ENCODE data around the gene CDCA4. TPM values are rescaled to one million over a fixed set of nuclear protein-coding genes. Genes with fewer than 3 reads are reported as not detected.

The CDCA4 gene
- total and polyA plus RNA-seq, 12 donors = 1.5 to 6.4 (median 2.2) TPM

- intact Hi-C loops (cut with DNase I) = loop anchor here in 1 of 10 donors (5.0 kb wide), 1 partner anchor 41 kb away; the partner anchor contains the start of gene CDCA4
- no peak for DNase-seq
Observed at GRCh38 chr14:104980611-104981531, 40.0 kb downstream of the CDCA4 start.

GRCh38 chr14:104979758-104980610 lies 40.9 kb downstream of the CDCA4 start:
- intact Hi-C loops (cut with DNase I) = loop anchor here in 7 of 10 donors (5.0 to 10.0 kb wide), 6 partner anchors 42 to 375 kb away; partner anchors contain the start of gene CDCA4 (in 2 of the 7)
- WGBS, 2 donors = 55 to 56% methylated on average over 19 of the region's 19 CpGs
- DNase-seq (peak; percentile 67 to 75), ATAC-seq (peak in 7 of 8 donors; percentile 21 to 68 (median 59))
- H3K27me3 ChIP-seq = peaks cover 0 to 37% (median 12%) of the 10 kb centered on the region in 7 donors
- no peaks in the 10 kb centered on the region for H3K36me3 ChIP-seq
- H3K9me3 ChIP-seq = no peaks in the 10 kb centered on the region
- no peak for TF ChIP-seq CTCF (IDR thresholded peaks at IDR 0.05)
- H3K4me3 ChIP-seq = no peak overlapping the region
- H3K27ac ChIP-seq = peak overlapping the region in 3 of 10 donors; percentile 22 to 51 (median 22)
- H3K4me1 ChIP-seq = peaks cover 3 to 47% (median 29%) of the 10 kb centered on the region in 9 donors

More at GRCh38 chr14:104980611-104981531, 40.0 kb downstream of the CDCA4 start:
- H3K4me3 ChIP-seq = no peak overlapping the region
- peak overlapping the region in 2 of 10 donors; percentile 22 to 51 for H3K27ac ChIP-seq
- H3K27me3 ChIP-seq = peaks cover 0 to 28% (median 4%) of the 10 kb centered on the region in 7 donors
- peaks cover under 1 to 43% (median 28%) of the 10 kb centered on the region in 9 donors for H3K4me1 ChIP-seq
- TF ChIP-seq CTCF (IDR thresholded peaks at IDR 0.05) = no peak
- H3K9me3 ChIP-seq = no peaks in the 10 kb centered on the region
- no peak for ATAC-seq
- WGBS, 2 donors = 90 to 95% methylated on average over 22 of the region's 22 CpGs
- H3K36me3 ChIP-seq = no peaks in the 10 kb centered on the region

GRCh38 chr14:104978746-104979691 lies 41.9 kb downstream of the CDCA4 start:
- H3K4me3 ChIP-seq = peak overlapping the region in 7 of 10 donors; percentile 24 to 60 (median 40)
- H3K4me1 ChIP-seq = peaks cover 8 to 54% (median 38%) of the 10 kb centered on the region in 9 donors

More at GRCh38 chr14:104978746-104979691, 41.9 kb downstream of the CDCA4 start:
- TF ChIP-seq CTCF (IDR thresholded peaks at IDR 0.05) = no peak
- WGBS, 2 donors = 54 to 58% methylated on average over 32 of the region's 32 CpGs
- ATAC-seq = no peak
- H3K36me3 ChIP-seq = no peaks in the 10 kb centered on the region
- no peaks in the 10 kb centered on the region for H3K9me3 ChIP-seq
- no peak for DNase-seq
- intact Hi-C loops (cut with DNase I) = loop anchor here in 6 of 10 donors (5.0 to 10.0 kb wide), 6 partner anchors 43 to 376 kb away; partner anchors contain the start of gene CDCA4 (in 1 of the 6)
- H3K27ac ChIP-seq = peak overlapping the region in 1 of 10 donors; percentile 40
- peaks cover 0 to 38% (median 13%) of the 10 kb centered on the region in 7 donors for H3K27me3 ChIP-seq

Measured in heart right ventricle (tissue), 16 donors.